Measurements from ENCODE around the gene EPAS1.
A peak's percentile ranks its signal among the peaks of the same experiment; 100 is the strongest.

The EPAS1 gene

GRCh38 chr2:46364797-46365457 lies 67.7 kb downstream of the EPAS1 start:
- DNase-seq (ENCODE audit: low spot score), result peak; percentile 65

DNA sequence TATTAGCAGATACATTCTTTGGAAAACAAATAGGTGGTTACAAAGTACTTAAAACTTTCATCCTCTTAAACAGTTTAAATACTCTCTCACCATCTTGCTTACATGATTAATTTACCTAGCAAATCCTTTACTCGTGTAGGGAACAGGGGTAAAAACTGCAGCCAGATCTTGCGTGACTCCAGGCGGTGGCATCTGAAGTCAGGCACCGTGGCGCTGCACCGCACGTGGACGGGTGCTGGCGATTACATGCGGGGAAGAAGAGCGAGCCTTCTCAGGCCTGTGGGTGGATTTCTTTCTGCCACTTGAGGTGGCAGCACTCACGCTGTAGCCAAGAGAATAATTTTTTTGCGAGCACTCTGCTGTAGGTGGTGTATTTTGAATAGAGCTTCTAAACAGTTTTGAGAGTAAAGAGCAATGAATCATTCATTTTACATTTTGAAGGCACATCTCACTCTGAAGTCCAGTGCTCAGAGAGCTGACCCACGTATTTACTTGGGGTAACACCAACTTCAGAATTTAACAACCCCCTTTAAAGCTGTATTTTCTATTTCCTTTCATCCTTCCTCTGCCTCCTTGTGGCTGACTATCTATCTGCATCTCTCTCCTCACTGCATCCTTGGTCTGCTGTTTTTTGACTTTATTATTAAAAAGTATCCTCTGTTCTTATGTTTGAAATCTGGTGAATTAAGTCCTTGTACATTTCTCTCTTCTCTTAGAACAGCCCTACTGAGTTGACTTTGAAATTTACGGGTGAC lies 68.9 kb downstream of the EPAS1 start:
- no peak for DNase-seq (ENCODE audit: low spot score)

GRCh38 chr2:46366668-46367052 lies 69.5 kb downstream of the EPAS1 start:
- no peak for DNase-seq (ENCODE audit: low spot score)

DNA sequence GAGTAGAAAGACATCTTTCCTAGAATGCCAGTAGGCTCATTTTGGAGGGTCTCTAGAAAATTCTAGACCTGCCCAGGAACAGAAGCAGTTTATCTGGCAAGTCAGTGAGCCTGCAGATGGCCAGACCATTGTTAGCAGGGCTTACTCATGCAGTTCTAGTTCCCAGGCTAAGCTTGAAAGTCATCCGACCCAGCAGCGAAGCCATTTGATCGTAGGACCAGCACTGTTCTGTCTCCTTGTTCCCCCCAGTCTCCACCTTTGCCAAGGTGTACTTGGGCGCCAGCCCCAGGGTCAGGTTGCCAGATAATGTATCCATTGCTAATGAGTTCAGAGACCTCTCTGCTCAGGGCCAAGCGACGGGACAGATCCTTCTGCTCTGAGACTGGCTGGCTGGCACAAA lies 70.1 kb downstream of the EPAS1 start:
- no peak for DNase-seq (ENCODE audit: low spot score)

GRCh38 chr2:46368401-46368800 lies 71.2 kb downstream of the EPAS1 start:
- no peak for DNase-seq (ENCODE audit: low spot score)

DNA sequence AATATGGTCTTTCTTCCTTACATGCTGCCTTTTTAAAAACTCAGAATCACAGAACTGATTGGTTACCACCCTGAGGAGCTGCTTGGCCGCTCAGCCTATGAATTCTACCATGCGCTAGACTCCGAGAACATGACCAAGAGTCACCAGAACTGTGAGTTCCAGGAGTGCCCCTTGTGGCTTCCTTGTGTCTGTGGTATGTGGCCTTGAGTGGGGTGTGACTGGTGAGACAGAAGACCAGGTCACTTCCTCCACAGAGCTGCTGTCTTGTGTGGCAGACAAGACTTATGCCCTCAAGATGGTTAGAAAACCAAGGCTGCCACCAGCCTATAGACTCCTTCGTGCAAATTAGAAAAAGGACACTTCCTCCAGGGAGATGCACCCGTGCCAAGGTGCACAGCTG lies 72.6 kb downstream of the EPAS1 start:
- peak; percentile 30 for DNase-seq (ENCODE audit: low spot score)

DNA sequence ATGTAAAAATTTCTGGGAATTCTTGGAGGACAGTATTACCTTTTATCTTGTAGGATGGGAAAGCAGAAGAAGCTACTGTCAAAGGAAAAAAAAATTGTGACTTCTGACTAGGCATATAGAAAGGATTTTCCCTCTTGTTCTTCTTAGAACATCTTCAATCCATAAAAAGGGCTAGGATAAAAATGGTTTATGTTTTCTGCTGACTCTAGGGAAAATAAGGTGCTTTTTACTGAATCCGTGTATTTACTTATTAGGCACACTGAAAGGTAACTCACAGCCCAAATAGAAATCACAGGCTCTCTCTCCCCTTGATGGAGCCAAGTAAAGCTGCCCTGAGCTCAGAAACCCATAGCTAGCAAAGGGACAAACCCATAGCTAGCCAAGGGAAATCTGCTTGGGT lies 74.6 kb downstream of the EPAS1 start:
- DNase-seq (ENCODE audit: low spot score), result no peak

DNA sequence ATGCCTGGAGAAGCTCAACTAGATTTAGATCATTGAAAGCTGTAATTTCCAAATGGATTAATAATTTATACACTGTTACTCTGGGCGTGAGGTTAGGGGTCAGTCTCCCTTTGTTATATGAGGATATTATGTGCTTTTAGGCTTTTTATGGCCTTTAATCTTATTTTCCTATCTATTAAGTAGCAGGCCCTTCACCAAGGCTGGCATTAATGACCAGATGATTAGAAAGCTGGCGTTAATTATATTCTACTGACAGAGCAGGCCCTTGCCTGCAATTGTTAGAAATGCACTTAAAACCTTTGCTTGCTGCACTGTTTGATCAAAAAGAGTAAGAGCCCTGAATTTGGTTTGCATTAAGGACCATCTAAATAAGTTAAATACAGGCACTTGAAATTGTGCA lies 75.3 kb downstream of the EPAS1 start:
- DNase-seq (ENCODE audit: low spot score), result no peak

GRCh38 chr2:46373238-46373637 lies 76.0 kb downstream of the EPAS1 start:
- no peak for DNase-seq (ENCODE audit: low spot score)

DNA sequence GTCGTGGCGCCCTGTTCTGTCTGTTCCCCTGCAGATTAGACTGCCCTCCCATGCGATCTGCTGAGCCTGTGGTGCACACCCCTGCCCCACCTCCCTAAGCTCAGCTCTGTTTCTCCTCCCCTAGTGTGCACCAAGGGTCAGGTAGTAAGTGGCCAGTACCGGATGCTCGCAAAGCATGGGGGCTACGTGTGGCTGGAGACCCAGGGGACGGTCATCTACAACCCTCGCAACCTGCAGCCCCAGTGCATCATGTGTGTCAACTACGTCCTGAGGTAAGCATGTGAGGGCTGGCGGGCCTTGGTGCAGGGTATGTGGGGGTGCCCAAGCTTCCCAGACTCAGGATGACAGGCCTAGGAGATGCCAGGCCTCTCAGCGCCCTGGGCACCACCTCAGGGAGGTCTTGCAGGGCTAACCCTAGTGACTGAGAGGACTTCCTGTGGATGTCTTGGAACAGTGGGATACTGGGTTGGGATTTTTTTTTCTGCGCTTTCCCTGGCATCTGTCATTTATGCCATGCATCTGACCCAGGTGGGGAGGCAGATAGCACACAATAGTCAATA lies 78.4 kb downstream of the EPAS1 start:
- no peak for DNase-seq (ENCODE audit: low spot score)

DNA sequence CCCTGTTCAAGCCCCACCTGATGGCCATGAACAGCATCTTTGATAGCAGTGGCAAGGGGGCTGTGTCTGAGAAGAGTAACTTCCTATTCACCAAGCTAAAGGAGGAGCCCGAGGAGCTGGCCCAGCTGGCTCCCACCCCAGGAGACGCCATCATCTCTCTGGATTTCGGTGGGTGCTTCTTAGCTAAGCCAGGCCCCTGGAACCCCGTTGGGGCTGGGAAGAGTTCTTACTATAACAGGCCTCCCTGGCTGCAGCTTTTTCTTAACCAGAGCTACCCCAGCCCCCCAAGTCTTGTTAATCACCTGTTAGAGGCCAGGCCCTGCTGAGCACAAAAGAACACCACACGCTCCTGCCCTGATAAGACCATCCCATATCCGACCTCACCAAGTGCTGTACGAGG lies 79.4 kb downstream of the EPAS1 start:
- DNase-seq (ENCODE audit: low spot score), result no peak

- DNase-seq (ENCODE audit: low spot score), result no peak
Observed at GRCh38 chr2:46377101-46377581, 79.9 kb downstream of the EPAS1 start.

GRCh38 chr2:46377666-46378560 lies 80.7 kb downstream of the EPAS1 start:
- no peak for DNase-seq (ENCODE audit: low spot score)

DNA sequence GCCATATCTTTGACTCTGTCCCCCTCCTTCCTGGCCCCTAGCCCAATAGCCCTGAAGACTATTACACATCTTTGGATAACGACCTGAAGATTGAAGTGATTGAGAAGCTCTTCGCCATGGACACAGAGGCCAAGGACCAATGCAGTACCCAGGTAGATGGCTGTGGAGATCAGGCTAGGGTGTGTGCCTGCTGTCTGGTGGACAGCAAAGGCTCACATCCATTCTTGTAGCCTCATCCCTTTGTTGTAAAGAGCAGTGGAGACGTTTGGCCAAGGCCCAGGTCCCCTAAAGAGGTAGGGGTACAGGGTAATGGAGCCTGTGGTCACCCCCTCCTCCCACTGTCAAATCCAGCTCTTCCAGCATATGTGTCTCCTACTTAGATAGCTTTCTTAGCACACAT lies 81.4 kb downstream of the EPAS1 start:
- no peak for DNase-seq (ENCODE audit: low spot score)

DNA sequence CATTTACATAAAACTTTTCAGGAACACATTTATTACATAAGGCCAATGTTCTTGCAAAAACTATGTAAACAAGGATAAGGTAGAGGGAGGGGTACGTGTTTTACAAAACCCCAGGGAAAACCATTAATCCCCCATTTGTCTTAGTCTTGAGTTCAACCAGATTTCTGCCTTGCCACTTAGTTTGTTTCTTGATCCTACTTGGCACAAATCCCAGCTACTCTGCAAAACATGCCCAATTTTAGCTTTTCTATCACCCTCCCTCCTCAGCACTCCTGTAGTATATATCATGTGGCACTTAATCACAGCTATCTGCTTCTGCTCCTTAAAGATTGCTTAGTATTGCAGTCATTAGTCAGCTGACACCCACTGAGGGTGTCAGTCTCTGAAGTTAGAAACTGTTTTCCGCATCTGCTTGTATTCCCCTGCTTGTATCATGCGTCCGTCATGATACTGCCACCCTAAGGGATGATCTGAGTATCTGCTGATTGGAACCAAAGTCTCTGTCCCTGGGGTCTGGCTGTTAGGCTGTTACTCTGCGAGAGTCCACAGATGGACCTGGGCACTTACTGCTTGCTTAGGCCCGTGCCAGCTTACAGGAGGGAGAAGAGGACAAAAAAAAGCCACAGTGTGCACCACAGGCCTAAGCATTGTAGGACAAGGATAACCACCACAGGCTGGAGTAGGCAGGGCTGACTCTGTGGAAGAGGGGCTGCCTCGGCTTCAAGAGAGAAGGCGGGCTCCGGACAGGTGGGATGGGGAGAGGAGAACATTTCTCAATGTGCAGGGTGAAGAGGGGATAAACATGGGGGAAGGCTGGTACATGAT lies 82.2 kb downstream of the EPAS1 start:
- no peak for DNase-seq (ENCODE audit: low spot score)

- no peak for DNase-seq (ENCODE audit: low spot score)
Observed at GRCh38 chr2:46380038-46380940, 83.1 kb downstream of the EPAS1 start.

- DNase-seq (ENCODE audit: low spot score), result no peak
Observed at GRCh38 chr2:46381263-46381849, 84.1 kb downstream of the EPAS1 start.

- DNase-seq (ENCODE audit: low spot score), result no peak
Observed at GRCh38 chr2:46381871-46382270, 84.7 kb downstream of the EPAS1 start.

DNA sequence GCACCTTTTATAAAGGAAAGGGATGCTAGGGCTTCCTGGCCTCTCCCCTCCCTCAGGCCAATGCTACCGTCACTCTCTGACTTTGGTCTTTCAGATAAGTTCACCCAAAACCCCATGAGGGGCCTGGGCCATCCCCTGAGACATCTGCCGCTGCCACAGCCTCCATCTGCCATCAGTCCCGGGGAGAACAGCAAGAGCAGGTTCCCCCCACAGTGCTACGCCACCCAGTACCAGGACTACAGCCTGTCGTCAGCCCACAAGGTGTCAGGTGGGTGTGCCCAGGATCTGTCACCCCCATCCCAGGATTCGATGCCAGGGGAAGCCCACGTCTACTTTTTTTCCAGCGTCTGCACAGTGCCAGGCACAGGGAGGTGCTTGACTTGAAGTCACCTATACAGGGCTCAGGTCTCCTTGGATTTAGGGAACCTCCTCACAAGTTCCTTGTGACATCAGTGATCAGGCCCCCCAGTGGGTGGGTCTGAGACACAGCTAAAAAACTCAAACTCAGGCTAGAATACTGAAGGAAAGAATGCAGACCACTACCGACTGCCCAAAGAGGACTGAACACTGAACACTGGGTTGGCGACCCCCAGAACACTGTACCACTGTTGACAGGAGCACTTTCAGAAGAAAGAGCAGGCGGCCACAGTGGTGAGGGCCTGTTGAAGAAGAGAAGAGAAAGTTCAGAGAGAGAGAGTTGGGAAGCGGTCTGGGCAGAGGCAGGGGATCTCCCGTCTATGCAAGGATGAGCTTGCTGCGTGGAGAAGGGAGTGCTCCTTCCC lies 85.3 kb downstream of the EPAS1 start:
- DNase-seq (ENCODE audit: low spot score), result no peak
